Measurements from ENCODE around the gene PYDC1.
"Not testable (repeated sequence)": the region's sequence is repeated elsewhere in the genome, so short reads cannot be mapped to it uniquely, and the experiment has no call there.

PYDC1 gene

GRCh38 chr16:31179219-31179746 is 37.7 kb downstream of the PYDC1 start:
- DNase-seq (ENCODE audit: low read depth): no peak

- no peak for DNase-seq (ENCODE audit: low read depth)
These were observed 39.8 kb downstream of the PYDC1 start for GRCh38 chr16:31177136-31177535.

- not testable (repeated sequence) for DNase-seq (ENCODE audit: low read depth)
These were observed 46.9 kb downstream of the PYDC1 start for GRCh38 chr16:31170048-31170447.

- DNase-seq (ENCODE audit: low read depth): no peak
These were observed 48.1 kb downstream of the PYDC1 start for GRCh38 chr16:31168848-31169247.

- no peak for DNase-seq (ENCODE audit: low read depth)
These were observed 49.6 kb downstream of the PYDC1 start for GRCh38 chr16:31167315-31167714.

Data from CMK (cell line).